Nephron progenitor cell (in vitro differentiated cells): ENCODE measurements around the gene PGK1.

Experiments
- DNase-seq: peaks from one replicate; pipeline ENCODE4 v3.0.0; 2021
- H3K27ac Mint-ChIP-seq: 2 replicates; pipeline ENCODE4 v1.8.0; 2021; ENCODE audit warnings: mild to moderate bottlenecking, moderate library complexity, mixed read lengths
- H3K27me3 Mint-ChIP-seq: 2 replicates; pipeline ENCODE4 v1.8.0; 2021; ENCODE audit warnings: mild to moderate bottlenecking, low read depth, mixed read lengths; ENCODE audit not compliant: poor library complexity
- H3K36me3 Mint-ChIP-seq: 2 replicates; pipeline ENCODE4 v1.8.0; 2021; ENCODE audit warnings: low read depth, mixed read lengths
- H3K4me1 Mint-ChIP-seq: 2 replicates; pipeline ENCODE4 v1.8.0; 2021; ENCODE audit warnings: mixed read lengths
- H3K4me3 Mint-ChIP-seq: 2 replicates; pipeline ENCODE4 v1.8.0; 2021; ENCODE audit warnings: mild to moderate bottlenecking, moderate library complexity, mixed read lengths
- H3K9me3 Mint-ChIP-seq: 2 replicates; pipeline ENCODE4 v1.8.0; 2021; ENCODE audit warnings: mild to moderate bottlenecking, moderate library complexity, mixed read lengths
- CTCF ChIP-seq: fragments of 200-600 bp; sonication (generic); IDR thresholded peaks from 2 replicates; pipeline ENCODE4 v1.5.0; 2021; ENCODE audit warnings: antibody characterized with exemption

PGK1 gene

GRCh38 chrX:78165425-78165824 is 61.4 kb downstream of the PGK1 start:
- no peaks in the 10 kb centered on the region for H3K4me1 Mint-ChIP-seq
- peaks cover 32% of the 10 kb centered on the region for H3K9me3 Mint-ChIP-seq

DNA sequence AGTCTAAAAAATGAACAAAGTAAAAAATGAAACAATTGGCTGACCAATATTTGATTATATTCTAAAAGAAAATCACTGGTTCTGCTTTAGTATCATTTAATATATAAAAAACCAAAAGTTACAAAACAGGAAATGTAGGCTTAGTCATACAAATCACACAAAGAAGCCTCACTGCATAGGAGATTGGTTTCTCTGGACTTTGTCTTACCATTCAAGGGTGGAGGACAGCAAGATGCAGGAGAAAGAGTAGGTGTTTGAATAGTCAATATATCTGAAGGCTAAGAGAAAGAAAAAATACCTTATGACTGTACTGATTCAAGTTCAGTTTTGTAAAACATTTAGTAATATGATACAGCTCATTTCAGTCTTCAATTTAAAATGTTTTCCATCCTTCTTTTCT is 64.0 kb downstream of the PGK1 start:
- H3K4me3 Mint-ChIP-seq, result no peak overlapping the region
- H3K27me3 Mint-ChIP-seq, result no peaks in the 10 kb centered on the region

More at GRCh38 chrX:78165425-78165824, 61.4 kb downstream of the PGK1 start:
- H3K36me3 Mint-ChIP-seq, result no peaks in the 10 kb centered on the region
- no peak overlapping the region for H3K27ac Mint-ChIP-seq
- no peak for DNase-seq
- TF ChIP-seq CTCF, result no peak
- no peaks in the 10 kb centered on the region for H3K27me3 Mint-ChIP-seq
- H3K4me3 Mint-ChIP-seq, result no peak overlapping the region

More for the DNA sequence above, 64.0 kb downstream of the PGK1 start:
- TF ChIP-seq CTCF, result no peak
- H3K36me3 Mint-ChIP-seq, result no peaks in the 10 kb centered on the region
- H3K9me3 Mint-ChIP-seq, result peaks cover 8% of the 10 kb centered on the region
- no peak overlapping the region for H3K27ac Mint-ChIP-seq
- H3K4me1 Mint-ChIP-seq, result no peaks in the 10 kb centered on the region
- no peak for DNase-seq
